Mesendoderm (in vitro differentiated cells): ENCODE results near the gene RBM47.
"Not testable (repeated sequence)": the region's sequence is repeated elsewhere in the genome, so short reads cannot be mapped to it uniquely, and the experiment has no call there.

Source experiments
- DNase-seq: peaks from one replicate; pipeline ENCODE4 v3.0.0; 2013
- H2AK5ac ChIP-seq: 2 replicates; pipeline ENCODE4 v1.6.1; 2013; ENCODE audit warnings: low read length, inconsistent platforms
- H2BK120ac ChIP-seq: 2 replicates; pipeline ENCODE4 v1.6.1; 2013; ENCODE audit warnings: low read depth, mild to moderate bottlenecking, low read length, moderate library complexity, mixed read lengths
- H2BK15ac ChIP-seq: replicated peaks from 2 replicates; pipeline ENCODE4 v1.6.1; 2013; ENCODE audit warnings: low read depth, mild to moderate bottlenecking, moderate library complexity
- H2BK5ac ChIP-seq: 2 replicates; pipeline ENCODE4 v1.6.1; 2013; ENCODE audit warnings: low read length, inconsistent platforms
- H3K18ac ChIP-seq: 2 replicates; pipeline ENCODE4 v1.6.1; 2013; ENCODE audit warnings: mild to moderate bottlenecking, low read length, mixed read lengths
- H3K23ac ChIP-seq: one replicate; pipeline ENCODE4 v1.6.1; 2013; ENCODE audit warnings: low read length
- H3K27ac ChIP-seq: 2 replicates; pipeline ENCODE4 v1.5.1; 2013; ENCODE audit warnings: low read depth, mild to moderate bottlenecking, inconsistent platforms, low read length, moderate library complexity
- H3K27me3 ChIP-seq: 2 replicates; pipeline ENCODE4 v1.6.1; 2013; ENCODE audit warnings: low read length, control low read depth, mild to moderate bottlenecking, inconsistent platforms; ENCODE audit not compliant: insufficient read depth, poor library complexity
- H3K36me3 ChIP-seq: 2 replicates; pipeline ENCODE4 v1.6.1; 2013; ENCODE audit warnings: low read length, inconsistent platforms; ENCODE audit not compliant: control insufficient read depth, insufficient read depth
- H3K4ac ChIP-seq: one replicate; pipeline ENCODE4 v1.6.1; 2013; ENCODE audit warnings: low read depth, mild to moderate bottlenecking, low read length, moderate library complexity
- H3K4me1 ChIP-seq: 2 replicates; pipeline ENCODE4 v1.6.1; 2013; ENCODE audit warnings: low read depth, low read length, inconsistent platforms; ENCODE audit not compliant: control insufficient read depth
- H3K4me2 ChIP-seq: 2 replicates; pipeline ENCODE4 v1.6.1; 2013; ENCODE audit warnings: low read length
- H3K4me3 ChIP-seq: 2 replicates; pipeline ENCODE4 v1.5.1; 2013; ENCODE audit warnings: mild to moderate bottlenecking, low read length
- H3K56ac ChIP-seq: one replicate; pipeline ENCODE4 v1.6.1; 2013; ENCODE audit warnings: low read length
- H3K79me1 ChIP-seq: 2 replicates; pipeline ENCODE4 v1.6.1; 2013; ENCODE audit warnings: low read length, inconsistent platforms
- H3K79me2 ChIP-seq: 2 replicates; pipeline ENCODE4 v1.6.1; 2013; ENCODE audit warnings: mild to moderate bottlenecking, low read length; ENCODE audit not compliant: control insufficient read depth, insufficient read depth
- H3K9ac ChIP-seq: 2 replicates; pipeline ENCODE4 v1.6.1; 2013; ENCODE audit warnings: low read length, inconsistent platforms
- H4K5ac ChIP-seq: one replicate; pipeline ENCODE4 v1.6.1; 2013; ENCODE audit warnings: low read length
- H4K8ac ChIP-seq: one replicate; pipeline ENCODE4 v1.6.1; 2013; ENCODE audit warnings: low read depth, mild to moderate bottlenecking, control low read depth, low read length, moderate library complexity
- WGBS: extraction: QIAGEN DNeasy Blood & Tissue Kit; methylation state at CpG from one replicate; pipeline ENCODE4 v1.1.7; 2013; ENCODE audit warnings: low lambda C conversion rate, missing lambda C conversion rate; ENCODE audit not compliant: insufficient coverage; ENCODE audit errors: extremely low coverage; 5-methylcytosine and 5-hydroxymethylcytosine counted together

The RBM47 gene

DNA sequence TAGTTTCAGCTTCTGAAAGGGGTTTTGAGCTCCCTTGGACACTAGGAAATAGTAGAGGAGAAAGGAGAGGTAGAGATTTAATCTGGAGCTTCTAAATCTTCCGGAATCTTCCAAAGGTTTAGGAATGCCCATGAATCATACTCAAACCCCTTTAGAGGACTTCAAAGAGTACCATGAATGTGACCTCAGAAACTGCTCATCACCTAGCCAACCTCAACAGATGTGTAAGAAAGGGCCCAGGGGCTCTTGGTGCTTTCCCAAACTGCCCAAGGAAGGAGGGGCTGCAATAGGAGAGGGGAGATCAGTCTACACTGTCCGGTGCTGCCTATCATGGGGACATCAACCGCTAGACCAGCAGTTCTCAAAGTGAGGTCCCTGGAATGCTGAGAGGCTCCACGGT lies 109.1 kb downstream of the RBM47 start:
- H3K56ac ChIP-seq = no peak overlapping the region
- no peaks in the 10 kb centered on the region for H3K79me1 ChIP-seq
- peaks cover 4% of the 10 kb centered on the region for H3K79me2 ChIP-seq

DNA sequence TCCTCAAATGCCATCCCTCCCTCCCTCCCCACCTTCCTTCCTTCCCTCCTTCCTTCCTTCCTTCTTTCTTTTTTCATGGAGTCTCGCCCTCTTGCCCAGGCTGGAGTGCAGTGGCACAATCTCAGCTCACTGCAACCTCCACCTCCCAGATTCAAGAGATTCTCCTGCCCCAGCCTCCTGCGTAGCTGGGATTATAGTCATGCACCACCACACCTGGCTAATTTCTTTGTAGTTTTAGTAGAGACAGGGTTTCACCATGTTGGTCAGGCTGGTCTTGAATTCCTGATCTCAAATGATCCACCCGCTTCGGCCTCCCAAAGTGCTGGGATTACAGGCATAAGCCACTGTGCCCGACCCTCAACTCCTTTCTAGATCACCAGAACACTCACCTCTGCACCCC lies 112.6 kb downstream of the RBM47 start:
- not testable (repeated sequence) for H2BK5ac ChIP-seq, H3K23ac ChIP-seq, H2AK5ac ChIP-seq, H3K79me2 ChIP-seq, H3K4me3 ChIP-seq, H3K79me1 ChIP-seq, H3K36me3 ChIP-seq, H2BK15ac ChIP-seq, DNase-seq, H3K27ac ChIP-seq, H3K4me2 ChIP-seq, H4K5ac ChIP-seq, H3K27me3 ChIP-seq, H4K8ac ChIP-seq, H3K56ac ChIP-seq, H2BK120ac ChIP-seq, H3K4ac ChIP-seq, H3K9ac ChIP-seq, H3K18ac ChIP-seq
- peaks cover 15% of the 10 kb centered on the region for H3K4me1 ChIP-seq
- no CpG with 5 or more reads among the region's 5 CpGs for WGBS

More for the DNA sequence above, 109.1 kb downstream of the RBM47 start:
- Histone ChIP-seq H3K27me3 (no peaks in the 10 kb centered on the region), H4K5ac (no peak overlapping the region), H4K8ac (no peak overlapping the region), H2BK120ac (no peak overlapping the region), H3K9ac (no peak overlapping the region), H3K23ac (no peak overlapping the region), H2BK5ac (no peak overlapping the region), H3K4me2 (no peak overlapping the region), H3K4ac (no peak overlapping the region), H2AK5ac (no peak overlapping the region), H3K4me1 (peaks cover 3% of the 10 kb centered on the region), H3K18ac (no peak overlapping the region), H3K36me3 (no peaks in the 10 kb centered on the region), H3K27ac (no peak overlapping the region), H2BK15ac (no peak overlapping the region), H3K4me3 (no peak overlapping the region)
- peak; percentile 25 for DNase-seq
- whole genome bisulfite sequencing = no CpG with 5 or more reads among the region's 4 CpGs

DNA sequence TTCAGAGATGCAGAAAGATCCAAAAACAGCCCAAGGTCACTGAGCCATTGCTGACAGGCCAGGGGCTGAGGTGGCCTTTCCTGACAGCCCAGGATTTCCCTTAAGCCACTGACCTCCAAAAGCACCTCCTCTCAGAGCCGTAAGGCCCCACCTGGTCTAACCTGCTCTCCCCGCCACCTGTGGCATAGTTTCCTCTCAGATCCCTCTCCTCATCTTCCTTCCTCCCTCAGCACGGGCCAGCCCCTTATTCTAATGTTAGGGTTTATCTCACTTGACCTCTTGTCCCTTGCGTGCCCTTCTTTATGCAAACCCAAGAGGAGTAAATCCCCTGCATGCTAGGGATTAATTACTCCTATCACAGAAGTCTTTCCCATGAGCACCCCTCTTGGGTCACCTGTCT lies 113.0 kb downstream of the RBM47 start:
- Histone ChIP-seq H3K56ac (no peak overlapping the region), H3K4me3 (no peak overlapping the region), H2BK15ac (no peak overlapping the region), H3K23ac (no peak overlapping the region), H3K4me2 (no peak overlapping the region), H4K8ac (no peak overlapping the region), H3K36me3 (no peaks in the 10 kb centered on the region), H2AK5ac (no peak overlapping the region), H3K4me1 (peaks cover 15% of the 10 kb centered on the region), H3K4ac (no peak overlapping the region), H3K27ac (no peak overlapping the region), H4K5ac (no peak overlapping the region), H3K18ac (no peak overlapping the region), H3K79me2 (no peaks in the 10 kb centered on the region), H2BK5ac (no peak overlapping the region), H3K9ac (no peak overlapping the region), H3K79me1 (no peaks in the 10 kb centered on the region), H3K27me3 (no peaks in the 10 kb centered on the region), H2BK120ac (no peak overlapping the region)
- DNase-seq = no peak
- WGBS = no CpG with 5 or more reads among the region's 4 CpGs

DNA sequence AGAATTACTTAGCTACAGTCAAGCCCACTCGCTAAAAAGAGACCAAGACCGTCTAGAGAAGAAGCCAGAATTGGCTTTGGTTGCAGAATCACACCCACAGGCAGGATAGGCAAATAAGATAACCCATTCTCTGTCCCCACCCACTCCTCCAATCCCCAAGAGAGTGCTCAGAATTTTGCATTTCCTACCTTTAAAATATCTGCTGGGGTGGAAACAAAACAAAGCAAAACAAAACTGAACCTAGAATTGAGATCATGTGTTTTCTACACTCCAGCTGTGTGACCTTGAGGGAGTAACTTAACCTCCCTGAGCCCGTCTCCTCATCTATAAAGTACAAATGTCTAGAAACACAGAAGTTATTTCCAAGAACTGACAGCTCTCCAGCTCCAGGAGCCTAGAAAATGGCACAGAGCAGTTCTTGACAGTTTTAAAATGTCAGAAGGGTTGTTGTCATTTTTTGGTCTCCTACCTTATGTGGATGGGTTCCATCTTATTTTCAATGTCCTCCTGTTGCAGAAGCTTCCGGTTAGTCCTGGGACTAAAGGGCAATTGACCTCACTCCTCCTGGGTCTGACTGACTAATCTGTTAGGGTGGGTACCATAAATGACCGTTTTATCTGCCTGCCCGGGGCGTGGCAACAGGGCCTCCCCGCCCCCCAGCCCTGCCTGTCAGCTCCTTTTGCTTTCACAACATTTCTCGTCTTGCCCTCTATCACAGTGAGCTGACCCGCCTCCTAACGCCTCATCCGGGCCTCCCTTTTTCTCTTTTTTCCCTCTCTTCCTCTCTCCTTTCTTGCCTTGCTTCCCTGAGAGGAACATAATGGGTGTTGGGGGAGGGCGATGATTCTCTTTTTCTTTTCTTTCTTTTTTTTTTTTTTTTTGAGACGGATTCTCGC lies 114.0 kb downstream of the RBM47 start:
- Histone ChIP-seq H3K4me1 (peaks cover 15% of the 10 kb centered on the region), H2BK120ac (no peak overlapping the region), H2BK15ac (no peak overlapping the region), H3K18ac (no peak overlapping the region), H4K8ac (no peak overlapping the region), H3K23ac (no peak overlapping the region), H3K4me2 (no peak overlapping the region), H3K79me2 (no peaks in the 10 kb centered on the region), H3K4me3 (no peak overlapping the region), H3K56ac (no peak overlapping the region), H2BK5ac (no peak overlapping the region), H2AK5ac (no peak overlapping the region), H3K27me3 (no peaks in the 10 kb centered on the region), H4K5ac (no peak overlapping the region), H3K27ac (no peak overlapping the region), H3K36me3 (no peaks in the 10 kb centered on the region), H3K79me1 (no peaks in the 10 kb centered on the region), H3K4ac (no peak overlapping the region), H3K9ac (no peak overlapping the region)
- DNase-seq = peak; percentile 34
- WGBS = no CpG with 5 or more reads among the region's 15 CpGs

DNA sequence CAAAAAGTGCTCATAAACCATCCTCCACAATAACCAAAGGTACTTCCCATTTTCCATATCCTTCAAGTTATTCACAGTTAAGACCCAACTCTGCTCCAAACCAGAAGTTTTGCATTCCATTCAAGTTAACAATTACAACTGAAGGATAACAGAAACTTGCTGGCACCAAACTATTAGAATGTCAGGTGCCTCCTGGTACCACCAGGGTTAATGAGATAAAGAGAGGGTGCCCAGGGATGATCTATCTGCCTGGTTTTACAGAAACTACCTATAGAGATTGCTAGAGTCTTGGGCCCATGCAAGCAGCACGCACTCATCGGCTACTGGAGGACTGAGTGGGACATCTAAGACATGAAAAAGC lies 114.6 kb downstream of the RBM47 start:
- H3K23ac ChIP-seq = no peak overlapping the region
- no CpG with 5 or more reads among the region's 2 CpGs for WGBS
- H2BK120ac ChIP-seq = no peak overlapping the region
- H3K79me2 ChIP-seq = no peaks in the 10 kb centered on the region
- no peak overlapping the region for H3K18ac ChIP-seq
- H3K36me3 ChIP-seq = no peaks in the 10 kb centered on the region
- no peak overlapping the region for H3K56ac ChIP-seq
- no peak overlapping the region for H3K9ac ChIP-seq
- no peak for DNase-seq
- H2BK15ac ChIP-seq = no peak overlapping the region
- no peak overlapping the region for H3K4me2 ChIP-seq
- H3K4me1 ChIP-seq = peaks cover 15% of the 10 kb centered on the region
- H2AK5ac ChIP-seq = no peak overlapping the region
- H3K27ac ChIP-seq = no peak overlapping the region
- H4K8ac ChIP-seq = no peak overlapping the region
- no peak overlapping the region for H4K5ac ChIP-seq
- no peaks in the 10 kb centered on the region for H3K27me3 ChIP-seq
- no peak overlapping the region for H3K4me3 ChIP-seq
- H3K79me1 ChIP-seq = no peaks in the 10 kb centered on the region
- H3K4ac ChIP-seq = no peak overlapping the region
- H2BK5ac ChIP-seq = no peak overlapping the region

DNA sequence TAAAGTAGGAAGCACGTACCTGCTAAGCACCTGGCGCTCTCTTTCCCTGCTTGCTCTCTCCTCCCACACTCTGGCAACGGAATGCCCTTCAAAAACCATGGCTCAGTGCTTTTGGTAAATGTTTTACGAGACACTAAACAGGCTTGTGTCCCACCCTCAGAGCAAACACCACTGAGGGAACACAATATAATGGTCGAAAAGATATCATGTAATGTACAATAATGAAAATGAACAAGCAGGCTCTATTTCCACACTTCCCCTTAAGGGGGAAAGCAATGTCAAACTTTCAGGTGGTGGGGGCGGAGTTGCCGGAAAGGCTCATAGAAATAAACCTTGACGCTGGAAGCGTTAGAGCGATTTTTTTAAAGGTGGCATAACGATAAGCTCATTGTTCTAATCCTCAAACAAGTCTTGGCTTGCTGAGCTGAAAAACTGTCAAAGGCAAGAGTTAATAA lies 115.1 kb downstream of the RBM47 start:
- no peak overlapping the region for H4K8ac ChIP-seq
- no peak overlapping the region for H3K23ac ChIP-seq
- H3K9ac ChIP-seq = no peak overlapping the region
- no peaks in the 10 kb centered on the region for H3K79me1 ChIP-seq
- no peaks in the 10 kb centered on the region for H3K36me3 ChIP-seq
- H2BK5ac ChIP-seq = no peak overlapping the region
- H3K27me3 ChIP-seq = no peaks in the 10 kb centered on the region
- no CpG with 5 or more reads among the region's 11 CpGs for WGBS
- H4K5ac ChIP-seq = no peak overlapping the region
- no peak overlapping the region for H3K4ac ChIP-seq
- DNase-seq = no peak
- no peak overlapping the region for H3K27ac ChIP-seq
- H3K18ac ChIP-seq = no peak overlapping the region
- H2AK5ac ChIP-seq = no peak overlapping the region
- H3K56ac ChIP-seq = peak overlapping the region; percentile 15
- peaks cover 15% of the 10 kb centered on the region for H3K4me1 ChIP-seq
- H2BK15ac ChIP-seq = no peak overlapping the region
- no peak overlapping the region for H3K4me3 ChIP-seq
- no peak overlapping the region for H2BK120ac ChIP-seq
- H3K4me2 ChIP-seq = no peak overlapping the region
- no peaks in the 10 kb centered on the region for H3K79me2 ChIP-seq
